ENCODE measurements around the gene RAB40A.
"Not testable (repeated sequence)": the region's sequence is repeated elsewhere in the genome, so short reads cannot be mapped to it uniquely, and the experiment has no call there.

RAB40A gene

GRCh38 chrX:103498786-103499185 is 20.5 kb downstream of the RAB40A start:
- Histone ChIP-seq H3K4me1 (ENCODE audit: control insufficient read depth in 1 of 2, insufficient read depth in 1 of 2, low read depth in 1 of 2, low read length in 1 of 2) (no peaks in the 10 kb centered on the region), H3K27me3 (no peaks in the 10 kb centered on the region), H3K27ac (no peak overlapping the region), H3K4me3 (ENCODE audit: low read depth in 1 of 2, low read length in 1 of 2) (no peak overlapping the region), H3K9me3 (no peaks in the 10 kb centered on the region), H3K36me3 (no peaks in the 10 kb centered on the region)
- TF ChIP-seq, protein P1, sequence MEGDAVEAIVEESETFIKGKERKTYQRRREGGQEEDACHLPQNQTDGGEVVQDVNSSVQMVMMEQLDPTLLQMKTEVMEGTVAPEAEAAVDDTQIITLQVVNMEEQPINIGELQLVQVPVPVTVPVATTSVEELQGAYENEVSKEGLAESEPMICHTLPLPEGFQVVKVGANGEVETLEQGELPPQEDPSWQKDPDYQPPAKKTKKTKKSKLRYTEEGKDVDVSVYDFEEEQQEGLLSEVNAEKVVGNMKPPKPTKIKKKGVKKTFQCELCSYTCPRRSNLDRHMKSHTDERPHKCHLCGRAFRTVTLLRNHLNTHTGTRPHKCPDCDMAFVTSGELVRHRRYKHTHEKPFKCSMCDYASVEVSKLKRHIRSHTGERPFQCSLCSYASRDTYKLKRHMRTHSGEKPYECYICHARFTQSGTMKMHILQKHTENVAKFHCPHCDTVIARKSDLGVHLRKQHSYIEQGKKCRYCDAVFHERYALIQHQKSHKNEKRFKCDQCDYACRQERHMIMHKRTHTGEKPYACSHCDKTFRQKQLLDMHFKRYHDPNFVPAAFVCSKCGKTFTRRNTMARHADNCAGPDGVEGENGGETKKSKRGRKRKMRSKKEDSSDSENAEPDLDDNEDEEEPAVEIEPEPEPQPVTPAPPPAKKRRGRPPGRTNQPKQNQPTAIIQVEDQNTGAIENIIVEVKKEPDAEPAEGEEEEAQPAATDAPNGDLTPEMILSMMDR (IDR thresholded peaks at IDR 0.05), result no peak

DNA sequence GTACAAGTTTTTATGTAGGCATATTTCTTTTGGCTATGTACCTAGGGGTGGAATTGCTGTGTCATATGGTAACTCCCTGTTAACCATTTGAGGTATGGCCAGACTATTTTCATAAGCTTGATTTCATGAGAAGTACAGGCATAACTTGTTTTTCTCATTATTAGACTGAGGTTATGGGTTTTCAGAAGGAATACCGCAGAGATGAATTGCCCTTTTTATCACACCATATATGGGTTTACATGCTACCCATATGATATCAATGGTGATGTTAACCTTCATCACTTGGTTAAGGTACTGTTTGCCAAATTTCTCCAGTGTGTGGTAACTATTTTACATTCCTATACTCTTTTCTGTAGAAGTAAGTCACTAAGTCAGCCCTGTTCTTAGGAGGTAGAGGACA is 23.5 kb downstream of the RAB40A start:
- Histone ChIP-seq H3K4me3 (ENCODE audit: low read depth in 1 of 2, low read length in 1 of 2) (no peak overlapping the region), H3K9me3 (no peaks in the 10 kb centered on the region), H3K4me1 (ENCODE audit: control insufficient read depth in 1 of 2, insufficient read depth in 1 of 2, low read depth in 1 of 2, low read length in 1 of 2) (no peaks in the 10 kb centered on the region), H3K27ac (no peak overlapping the region), H3K36me3 (no peaks in the 10 kb centered on the region), H3K27me3 (no peaks in the 10 kb centered on the region)
- TF ChIP-seq, protein P1 (IDR thresholded peaks at IDR 0.05), result no peak

- not testable (repeated sequence) for H3K36me3 ChIP-seq; H3K27ac ChIP-seq; H3K4me1 ChIP-seq (ENCODE audit: control insufficient read depth in 1 of 2, insufficient read depth in 1 of 2, low read depth in 1 of 2, low read length in 1 of 2); H3K9me3 ChIP-seq; H3K27me3 ChIP-seq; H3K4me3 ChIP-seq (ENCODE audit: low read depth in 1 of 2, low read length in 1 of 2)
These were observed 25.7 kb downstream of the RAB40A start for GRCh38 chrX:103493578-103493977.

DNA sequence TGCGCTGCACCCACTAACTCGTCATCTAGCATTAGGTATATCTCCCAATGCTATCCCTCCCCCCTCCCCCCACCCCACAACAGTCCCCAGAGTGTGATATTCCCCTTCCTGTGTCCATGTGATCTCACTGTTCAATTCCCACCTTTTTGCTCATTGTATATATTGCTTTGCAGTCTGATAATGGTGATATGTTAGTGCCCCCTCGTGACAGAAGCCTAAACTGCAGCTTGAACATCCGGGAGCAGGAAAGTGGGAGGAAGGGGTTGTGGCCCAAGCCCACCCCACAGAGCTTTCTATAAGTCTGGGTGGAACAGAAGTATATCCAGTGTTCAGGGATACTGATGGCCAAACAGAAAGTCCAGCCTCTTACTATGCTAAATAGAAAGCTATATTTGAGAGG is 29.6 kb downstream of the RAB40A start:
- not testable (repeated sequence) for H3K27ac ChIP-seq; H3K4me3 ChIP-seq (ENCODE audit: low read depth in 1 of 2, low read length in 1 of 2); H3K36me3 ChIP-seq; H3K9me3 ChIP-seq; H3K4me1 ChIP-seq (ENCODE audit: control insufficient read depth in 1 of 2, insufficient read depth in 1 of 2, low read depth in 1 of 2, low read length in 1 of 2); H3K27me3 ChIP-seq

DNA sequence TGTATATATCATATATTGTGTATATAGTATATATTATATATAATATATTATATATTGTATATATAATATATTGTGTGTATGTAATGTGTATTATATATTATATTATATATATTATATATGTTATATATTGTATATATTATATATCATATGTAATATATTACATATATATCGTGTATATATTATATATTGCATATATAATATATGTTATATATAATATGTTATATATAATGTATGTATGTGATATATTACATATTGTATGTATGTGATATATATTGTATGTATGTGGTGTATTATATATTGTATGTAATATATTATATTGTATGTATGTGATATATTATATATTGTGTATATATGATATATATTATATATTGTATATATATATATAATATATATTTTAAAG is 30.5 kb downstream of the RAB40A start:
- Histone ChIP-seq H3K4me1 (ENCODE audit: control insufficient read depth in 1 of 2, insufficient read depth in 1 of 2, low read depth in 1 of 2, low read length in 1 of 2) (no peaks in the 10 kb centered on the region), H3K27me3 (no peaks in the 10 kb centered on the region), H3K4me3 (ENCODE audit: low read depth in 1 of 2, low read length in 1 of 2) (no peak overlapping the region), H3K9me3 (no peaks in the 10 kb centered on the region), H3K36me3 (no peaks in the 10 kb centered on the region), H3K27ac (no peak overlapping the region)
- TF ChIP-seq, protein P1 (IDR thresholded peaks at IDR 0.05), result no peak

- TF ChIP-seq, protein P1 (IDR thresholded peaks at IDR 0.05), result no peak
- Histone ChIP-seq H3K36me3 (no peaks in the 10 kb centered on the region), H3K9me3 (no peaks in the 10 kb centered on the region), H3K4me3 (ENCODE audit: low read depth in 1 of 2, low read length in 1 of 2) (no peak overlapping the region), H3K4me1 (ENCODE audit: control insufficient read depth in 1 of 2, insufficient read depth in 1 of 2, low read depth in 1 of 2, low read length in 1 of 2) (no peaks in the 10 kb centered on the region), H3K27me3 (no peaks in the 10 kb centered on the region), H3K27ac (no peak overlapping the region)
These were observed 31.0 kb downstream of the RAB40A start for GRCh38 chrX:103488332-103488731.

DNA sequence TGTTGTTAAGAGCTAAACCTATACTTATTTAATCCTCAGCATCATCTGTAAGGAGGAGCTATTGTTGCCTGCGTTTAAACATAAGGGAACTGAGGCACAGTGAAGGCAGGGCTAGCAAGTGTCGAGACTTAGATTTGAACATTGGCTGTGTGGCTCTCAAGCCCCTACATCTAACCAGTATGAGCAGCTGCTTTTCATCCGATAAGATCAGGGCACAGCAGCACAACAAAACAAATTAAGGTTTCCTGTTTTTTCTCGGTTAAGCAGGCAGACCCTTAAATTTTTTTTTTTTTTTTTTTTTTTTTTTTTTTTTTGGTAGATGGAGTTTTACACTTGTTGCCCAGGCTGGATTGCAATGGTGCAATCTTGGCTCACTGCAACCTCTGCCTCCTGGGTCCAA is 35.6 kb downstream of the RAB40A start:
- no peaks in the 10 kb centered on the region for H3K4me1 ChIP-seq (ENCODE audit: control insufficient read depth in 1 of 2, insufficient read depth in 1 of 2, low read depth in 1 of 2, low read length in 1 of 2)
- TF ChIP-seq, protein P1 (IDR thresholded peaks at IDR 0.05), result no peak
- H3K27me3 ChIP-seq, result no peaks in the 10 kb centered on the region
- no peak overlapping the region for H3K4me3 ChIP-seq (ENCODE audit: low read depth in 1 of 2, low read length in 1 of 2)
- no peaks in the 10 kb centered on the region for H3K36me3 ChIP-seq
- H3K27ac ChIP-seq, result no peak overlapping the region
- no peaks in the 10 kb centered on the region for H3K9me3 ChIP-seq
